Loucy (cell line): Measurements from ENCODE around the gene CDC34.

Experiments
- H2AFZ ChIP-seq: fragments of 200-600 bp; sonication (generic); 2 replicates; pipeline ENCODE4 v1.6.0; 2016; ENCODE audit warnings: antibody characterized with exemption, mild to moderate bottlenecking, low read length, moderate library complexity
- H3F3A ChIP-seq: fragments of 200-600 bp; 2 replicates; pipeline ENCODE4 v1.6.0; 2016; ENCODE audit warnings: antibody characterized with exemption, low read depth, mild to moderate bottlenecking
- H3K27me3 ChIP-seq: fragments of 200-600 bp; sonication (generic); 2 replicates; pipeline ENCODE4 v1.6.1; 2014; ENCODE audit warnings: low read length, mild to moderate bottlenecking; ENCODE audit not compliant: insufficient read depth, poor library complexity, severe bottlenecking
- H3K36me3 ChIP-seq: fragments of 200-600 bp; sonication (generic); 2 replicates; pipeline ENCODE4 v1.6.1; 2016; ENCODE audit warnings: low read length; ENCODE audit not compliant: insufficient read depth
- H3K4me1 ChIP-seq: fragments of 200-600 bp; sonication (generic); 2 replicates; pipeline ENCODE4 v1.5.1; 2014; ENCODE audit warnings: low read length, mild to moderate bottlenecking; ENCODE audit not compliant: insufficient read depth, poor library complexity, severe bottlenecking
- H3K4me2 ChIP-seq: fragments of 200-600 bp; sonication (generic); 2 replicates; pipeline ENCODE4 v1.6.0; 2014; ENCODE audit warnings: antibody characterized with exemption, low read length, low read depth, mild to moderate bottlenecking; ENCODE audit not compliant: poor library complexity, severe bottlenecking
- H3K4me3 ChIP-seq: fragments of 200-600 bp; sonication (generic); 2 replicates; pipeline ENCODE4 v1.5.1; 2014; ENCODE audit warnings: low read length, mild to moderate bottlenecking, mixed read lengths; ENCODE audit not compliant: poor library complexity, severe bottlenecking
- H3K79me2 ChIP-seq: fragments of 200-600 bp; sonication (generic); 2 replicates; pipeline ENCODE4 v1.6.1; 2014; ENCODE audit warnings: low read length; ENCODE audit not compliant: insufficient read depth
- H3K9ac ChIP-seq: fragments of 200-600 bp; sonication (generic); 2 replicates; pipeline ENCODE4 v1.6.0; 2014; ENCODE audit warnings: mild to moderate bottlenecking, low read depth, low read length, moderate library complexity; ENCODE audit not compliant: poor library complexity, severe bottlenecking
- H3K9me2 ChIP-seq: fragments of 200-600 bp; sonication (generic); replicated peaks from 2 replicates; pipeline ENCODE4 v1.6.1; 2016; ENCODE audit warnings: low read depth, low read length, mixed read lengths
- H3K9me3 ChIP-seq: fragments of 200-600 bp; sonication (generic); 2 replicates; pipeline ENCODE4 v1.6.1; 2014; ENCODE audit warnings: mild to moderate bottlenecking, antibody characterized with exemption, low read length, low read depth; ENCODE audit not compliant: insufficient read depth
- H4K20me1 ChIP-seq: fragments of 200-600 bp; sonication (generic); 2 replicates; pipeline ENCODE4 v1.6.0; 2014; ENCODE audit warnings: antibody characterized with exemption, low read length, mild to moderate bottlenecking; ENCODE audit not compliant: insufficient read depth, poor library complexity, severe bottlenecking
- EZH2phosphoT487 ChIP-seq: fragments of 200-600 bp; IDR thresholded peaks from 2 replicates; pipeline ENCODE4 v1.6.1; 2018; ENCODE audit warnings: antibody characterized with exemption, mild to moderate bottlenecking, moderate library complexity, borderline replicate concordance
- TF ChIP-seq, protein P1 (sequence below): fragments of 200-600 bp; sonication (generic); conservative IDR thresholded peaks from 2 replicates; pipeline ENCODE4 v1.5.1; 2014; ENCODE audit warnings: mild to moderate bottlenecking, antibody characterized with exemption, low read length

Gene CDC34

DNA sequence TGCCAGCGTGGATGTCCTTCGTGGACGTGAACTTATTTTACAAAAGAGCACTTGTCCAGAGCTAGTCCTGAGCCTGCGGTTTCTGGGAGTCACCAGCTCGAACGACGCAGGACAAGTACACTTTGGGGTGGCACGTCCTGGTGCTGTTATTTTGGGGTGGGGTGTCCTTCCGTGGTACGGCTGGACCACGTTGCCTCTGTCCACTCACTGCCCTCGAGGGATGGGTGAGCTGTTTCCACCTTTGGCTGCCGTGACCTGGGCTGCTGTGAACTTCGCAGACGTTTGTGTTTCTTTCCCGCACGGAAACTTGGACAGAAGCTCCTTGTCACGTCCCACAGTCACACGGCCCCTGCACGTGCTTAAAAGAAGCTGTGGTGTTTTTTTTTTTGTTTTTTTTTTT lies 23.3 kb downstream of the CDC34 start:
- Histone ChIP-seq H3K9ac (no peak overlapping the region), H3K36me3 (no peaks in the 10 kb centered on the region), H3K79me2 (no peaks in the 10 kb centered on the region), H3F3A (no peaks in the 10 kb centered on the region), H3K4me3 (no peak overlapping the region), H3K4me1 (no peaks in the 10 kb centered on the region), H2AFZ (no peak overlapping the region), H3K9me2 (no peaks in the 10 kb centered on the region), H3K9me3 (no peaks in the 10 kb centered on the region), H3K27me3 (no peaks in the 10 kb centered on the region), H4K20me1 (no peaks in the 10 kb centered on the region), H3K4me2 (no peak overlapping the region)
- TF ChIP-seq, protein P1, sequence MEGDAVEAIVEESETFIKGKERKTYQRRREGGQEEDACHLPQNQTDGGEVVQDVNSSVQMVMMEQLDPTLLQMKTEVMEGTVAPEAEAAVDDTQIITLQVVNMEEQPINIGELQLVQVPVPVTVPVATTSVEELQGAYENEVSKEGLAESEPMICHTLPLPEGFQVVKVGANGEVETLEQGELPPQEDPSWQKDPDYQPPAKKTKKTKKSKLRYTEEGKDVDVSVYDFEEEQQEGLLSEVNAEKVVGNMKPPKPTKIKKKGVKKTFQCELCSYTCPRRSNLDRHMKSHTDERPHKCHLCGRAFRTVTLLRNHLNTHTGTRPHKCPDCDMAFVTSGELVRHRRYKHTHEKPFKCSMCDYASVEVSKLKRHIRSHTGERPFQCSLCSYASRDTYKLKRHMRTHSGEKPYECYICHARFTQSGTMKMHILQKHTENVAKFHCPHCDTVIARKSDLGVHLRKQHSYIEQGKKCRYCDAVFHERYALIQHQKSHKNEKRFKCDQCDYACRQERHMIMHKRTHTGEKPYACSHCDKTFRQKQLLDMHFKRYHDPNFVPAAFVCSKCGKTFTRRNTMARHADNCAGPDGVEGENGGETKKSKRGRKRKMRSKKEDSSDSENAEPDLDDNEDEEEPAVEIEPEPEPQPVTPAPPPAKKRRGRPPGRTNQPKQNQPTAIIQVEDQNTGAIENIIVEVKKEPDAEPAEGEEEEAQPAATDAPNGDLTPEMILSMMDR = no peak
- no peak for TF ChIP-seq EZH2phosphoT487

DNA sequence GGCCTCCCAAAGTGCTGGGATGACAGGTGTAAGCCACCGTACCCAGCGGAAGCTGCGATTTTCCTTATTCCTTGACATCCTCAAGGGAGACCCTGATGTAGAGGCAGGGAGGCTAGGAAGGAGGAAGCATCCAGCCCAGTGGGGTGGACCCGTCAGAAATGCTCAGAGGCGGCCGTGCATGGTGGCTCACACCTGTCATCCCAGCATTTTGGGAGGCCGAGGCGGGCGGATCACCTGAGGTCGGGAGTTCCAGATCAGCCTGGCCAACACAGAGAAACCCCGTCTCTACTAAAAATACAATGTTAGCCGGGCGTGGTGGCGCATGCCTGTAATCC lies 23.9 kb downstream of the CDC34 start:
- TF ChIP-seq, protein P1 = no peak
- no peak for TF ChIP-seq EZH2phosphoT487
- H3K9me2 ChIP-seq = no peaks in the 10 kb centered on the region

DNA sequence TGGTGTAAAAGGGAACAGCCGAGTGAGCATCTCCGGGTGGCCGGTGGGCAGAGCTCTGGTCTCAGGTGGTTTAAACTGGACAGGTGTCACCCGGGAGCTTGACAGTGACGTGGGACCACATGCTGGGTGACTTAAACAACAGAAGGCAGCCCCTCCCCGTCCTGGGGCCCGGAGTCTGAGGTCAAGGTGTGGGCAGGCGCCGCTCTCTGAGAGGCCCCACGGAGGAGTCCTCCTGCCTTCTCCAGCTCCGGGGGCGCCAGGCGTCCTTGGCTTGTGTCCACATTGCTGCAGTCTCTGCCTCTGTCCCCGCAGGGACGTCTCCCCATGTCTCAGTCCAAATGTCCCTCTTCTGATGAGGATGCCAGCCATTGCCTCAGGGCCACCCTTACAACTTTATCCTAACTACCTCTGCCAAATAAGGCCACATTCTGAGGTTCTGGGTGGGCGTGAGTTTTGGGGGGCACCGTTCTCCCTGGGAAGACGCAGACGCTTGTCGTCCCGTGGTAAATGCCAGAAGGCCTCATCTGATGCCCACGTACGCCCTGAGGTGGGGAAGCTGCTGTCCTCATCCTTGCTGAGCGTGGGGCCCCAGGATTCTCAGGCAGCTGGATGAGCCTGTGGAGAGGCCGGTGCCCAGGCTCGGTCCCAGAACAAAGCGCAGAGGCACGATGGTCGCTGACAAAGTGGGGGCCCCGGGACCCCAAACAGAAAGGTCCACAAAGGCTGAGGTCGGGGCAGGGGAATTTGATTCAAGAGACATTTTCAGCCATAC lies 25.2 kb downstream of the CDC34 start:
- no peak for TF ChIP-seq EZH2phosphoT487
- TF ChIP-seq, protein P1 = no peak
- H3K9ac ChIP-seq = no peak overlapping the region
- no peaks in the 10 kb centered on the region for H3K9me3 ChIP-seq
- no peaks in the 10 kb centered on the region for H3K4me1 ChIP-seq
- H3K4me2 ChIP-seq = no peak overlapping the region
- no peaks in the 10 kb centered on the region for H3K36me3 ChIP-seq
- no peaks in the 10 kb centered on the region for H3K79me2 ChIP-seq
- H3F3A ChIP-seq = no peaks in the 10 kb centered on the region
- H3K9me2 ChIP-seq = no peaks in the 10 kb centered on the region
- no peak overlapping the region for H2AFZ ChIP-seq
- H4K20me1 ChIP-seq = no peaks in the 10 kb centered on the region
- no peaks in the 10 kb centered on the region for H3K27me3 ChIP-seq
- no peak overlapping the region for H3K4me3 ChIP-seq

More for the DNA sequence above, 23.9 kb downstream of the CDC34 start:
- Histone ChIP-seq H3K9ac (no peak overlapping the region), H3K4me2 (no peak overlapping the region), H3K4me1 (no peaks in the 10 kb centered on the region), H4K20me1 (no peaks in the 10 kb centered on the region), H3F3A (no peaks in the 10 kb centered on the region), H2AFZ (no peak overlapping the region), H3K79me2 (no peaks in the 10 kb centered on the region), H3K36me3 (no peaks in the 10 kb centered on the region), H3K27me3 (no peaks in the 10 kb centered on the region), H3K4me3 (no peak overlapping the region), H3K9me3 (no peaks in the 10 kb centered on the region)
